ENCODE measurements around the gene RFX3. TPM values are rescaled to one million over a fixed set of nuclear protein-coding genes. Genes with fewer than 3 reads are reported as not detected.

The RFX3 gene
- total and polyA plus RNA-seq, 2 donors (not counting 3 experiments of a cell fraction or from before 2014, with no cell fraction given), result 4.8 to 10.5 TPM

DNA sequence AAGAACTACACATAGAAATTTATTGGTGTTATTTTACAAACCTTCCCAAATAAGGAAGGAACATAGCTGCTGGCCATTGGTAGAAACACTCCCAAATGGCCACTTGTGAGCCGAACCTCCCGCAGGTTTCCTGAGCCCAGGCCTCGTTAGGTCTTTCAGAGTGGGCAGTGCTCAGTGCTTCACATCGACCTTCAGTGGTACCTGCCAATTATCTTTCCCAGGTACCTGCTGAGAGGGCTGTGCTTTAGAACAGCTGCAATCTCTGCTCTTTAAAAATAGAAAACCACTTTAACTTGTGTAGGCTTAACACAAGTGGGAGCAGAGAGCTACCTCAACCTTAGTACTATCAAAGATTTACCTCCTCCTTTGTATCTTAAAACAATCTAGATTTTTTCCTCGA lies 334.1 kb downstream of the RFX3 start:
- no peak for FAIRE-seq

More for the DNA sequence above, 334.1 kb downstream of the RFX3 start:
- H3K4me3 ChIP-seq (replicated peaks in 1 of 3; ENCODE audit: insufficient read depth in 1 of 3, low read depth in 1 of 3, low read length in 3 of 3), result no peak overlapping the region
- no peaks in the 10 kb centered on the region for H3K9me3 ChIP-seq (replicated peaks; ENCODE audit: control insufficient read depth, insufficient read depth, low read length)
- no peak overlapping the region for H3K27ac ChIP-seq (ENCODE audit: insufficient read depth, low read depth, low read length)
- no peak overlapping the region for H3K9ac ChIP-seq (replicated peaks; ENCODE audit: extremely low read depth, insufficient read depth, low read length)
- no peaks in the 10 kb centered on the region for H3K79me2 ChIP-seq (ENCODE audit: control insufficient read depth, insufficient read depth, low read length)
- no peak for DNase-seq (ENCODE audit: low read depth, low spot score)
- H3K9me1 ChIP-seq (replicated peaks; ENCODE audit: control insufficient read depth, extremely low read depth, insufficient read depth, low read length), result no peaks in the 10 kb centered on the region
- dilution Hi-C loops (cut with MboI; ENCODE audit: extremely low pct_ligation_motif_present, low sequenced_read_pairs), result no loop called here
- no peaks in the 10 kb centered on the region for H3K36me3 ChIP-seq (ENCODE audit: control insufficient read depth in 2 of 2, extremely low read depth in 1 of 2, insufficient read depth in 2 of 2, low read length in 2 of 2)
- no peak overlapping the region for H2AFZ ChIP-seq (ENCODE audit: low read depth, low read length)
- intact Hi-C loops (cut with micrococcal nuclease), result no loop called here
- no TSS peak for BruUV-seq (replicated peaks)
- no peak overlapping the region for H3K4me2 ChIP-seq (ENCODE audit: insufficient read depth, low read length)
- CTCF ChIA-PET, result interaction anchor here (1.2 to 2.2 kb wide), 2 partner anchors 9 to 14 kb away, joined by 3 to 6 read pairs; no protein-coding TSS in a partner anchor
- POLR2A ChIA-PET, result no interaction called here
- peaks cover 0 to 2% of the 10 kb centered on the region in 2 experiments for H3K27me3 ChIP-seq (ENCODE audit: control insufficient read depth in 2 of 2, insufficient read depth in 2 of 2, low read length in 2 of 2)
- H3K4me1 ChIP-seq (ENCODE audit: control insufficient read depth, extremely low read depth, insufficient read depth, low read length), result no peaks in the 10 kb centered on the region
- no peak for TF ChIP-seq MYC (IDR thresholded peaks at IDR 0.05; ENCODE audit: low read depth, low read length)
- no peak for TF ChIP-seq EZH2 (IDR thresholded peaks at IDR 0.05; ENCODE audit: borderline replicate concordance, low read depth, low read length, severe bottlenecking)
- TF ChIP-seq GATA2 (IDR thresholded peaks at IDR 0.05; ENCODE audit: insufficient read depth, insufficient read length, low read depth, low read length), result no peak
- TF ChIP-seq, protein P1, sequence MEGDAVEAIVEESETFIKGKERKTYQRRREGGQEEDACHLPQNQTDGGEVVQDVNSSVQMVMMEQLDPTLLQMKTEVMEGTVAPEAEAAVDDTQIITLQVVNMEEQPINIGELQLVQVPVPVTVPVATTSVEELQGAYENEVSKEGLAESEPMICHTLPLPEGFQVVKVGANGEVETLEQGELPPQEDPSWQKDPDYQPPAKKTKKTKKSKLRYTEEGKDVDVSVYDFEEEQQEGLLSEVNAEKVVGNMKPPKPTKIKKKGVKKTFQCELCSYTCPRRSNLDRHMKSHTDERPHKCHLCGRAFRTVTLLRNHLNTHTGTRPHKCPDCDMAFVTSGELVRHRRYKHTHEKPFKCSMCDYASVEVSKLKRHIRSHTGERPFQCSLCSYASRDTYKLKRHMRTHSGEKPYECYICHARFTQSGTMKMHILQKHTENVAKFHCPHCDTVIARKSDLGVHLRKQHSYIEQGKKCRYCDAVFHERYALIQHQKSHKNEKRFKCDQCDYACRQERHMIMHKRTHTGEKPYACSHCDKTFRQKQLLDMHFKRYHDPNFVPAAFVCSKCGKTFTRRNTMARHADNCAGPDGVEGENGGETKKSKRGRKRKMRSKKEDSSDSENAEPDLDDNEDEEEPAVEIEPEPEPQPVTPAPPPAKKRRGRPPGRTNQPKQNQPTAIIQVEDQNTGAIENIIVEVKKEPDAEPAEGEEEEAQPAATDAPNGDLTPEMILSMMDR (IDR thresholded peaks at IDR 0.05; ENCODE audit: extremely low read depth in 1 of 2, insufficient read depth in 1 of 2, low read depth in 1 of 2, low read length in 2 of 2), result no peak
- no peak for TF ChIP-seq POLR2AphosphoS5 (IDR thresholded peaks at IDR 0.05; ENCODE audit: insufficient read depth, low read depth, low read length)
- TF ChIP-seq FOS (IDR thresholded peaks at IDR 0.05; ENCODE audit: borderline replicate concordance, insufficient read depth, low read length), result no peak
- TF ChIP-seq, protein P2, sequence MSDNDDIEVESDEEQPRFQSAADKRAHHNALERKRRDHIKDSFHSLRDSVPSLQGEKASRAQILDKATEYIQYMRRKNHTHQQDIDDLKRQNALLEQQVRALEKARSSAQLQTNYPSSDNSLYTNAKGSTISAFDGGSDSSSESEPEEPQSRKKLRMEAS (IDR thresholded peaks at IDR 0.05; ENCODE audit: insufficient read depth, insufficient read length), result no peak
- no peak for TF ChIP-seq POLR2A (IDR thresholded peaks at IDR 0.05; ENCODE audit: low read depth, low read length)
- no peak for TF ChIP-seq JUN (IDR thresholded peaks at IDR 0.05; ENCODE audit: borderline replicate concordance, insufficient read depth, insufficient read length, low read depth)
- H4K20me1 ChIP-seq (replicated peaks; ENCODE audit: control insufficient read depth, extremely low read depth, insufficient read depth, low read length), result no peaks in the 10 kb centered on the region
